Cardiac fibroblast (primary cell): ENCODE results near the gene SCAMP1.

Source experiments
- DNase-seq, 2 donors: peaks; one replicate each; pipeline versions ENCODE4 v3.0.0 to v3.0.0-alpha.2; 2010; ENCODE audit warnings: low read depth in 2 of 2
- H3K4me3 ChIP-seq, 2 donors: replicated peaks in 1 of 2; 1 replicate in 1 of 2; 2 replicates in 1 of 2; pipeline ENCODE4 v1.5.1; 2011; ENCODE audit warnings: low read depth in 2 of 2, low read length in 2 of 2, mild to moderate bottlenecking in 2 of 2, moderate library complexity in 1 of 2
- TF ChIP-seq, protein P1 (sequence below): IDR thresholded peaks from one replicate; pipeline ENCODE4 v1.5.1; 2011; ENCODE audit warnings: low read depth, mild to moderate bottlenecking, low read length, inconsistent platforms

Gene SCAMP1

DNA sequence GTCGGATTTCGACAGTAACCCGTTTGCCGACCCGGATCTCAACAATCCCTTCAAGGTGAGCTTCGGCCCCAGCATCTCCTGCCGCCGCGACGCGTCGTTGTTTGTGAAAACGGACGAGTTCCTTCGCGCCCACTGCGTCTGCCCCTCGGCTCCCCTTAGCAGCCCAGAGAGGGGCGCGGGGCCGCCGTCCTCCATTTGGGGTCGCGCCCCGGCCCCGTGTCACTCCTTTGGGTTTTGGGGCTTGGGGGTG is 182 bp downstream of the SCAMP1 start:
- TF ChIP-seq, protein P1, sequence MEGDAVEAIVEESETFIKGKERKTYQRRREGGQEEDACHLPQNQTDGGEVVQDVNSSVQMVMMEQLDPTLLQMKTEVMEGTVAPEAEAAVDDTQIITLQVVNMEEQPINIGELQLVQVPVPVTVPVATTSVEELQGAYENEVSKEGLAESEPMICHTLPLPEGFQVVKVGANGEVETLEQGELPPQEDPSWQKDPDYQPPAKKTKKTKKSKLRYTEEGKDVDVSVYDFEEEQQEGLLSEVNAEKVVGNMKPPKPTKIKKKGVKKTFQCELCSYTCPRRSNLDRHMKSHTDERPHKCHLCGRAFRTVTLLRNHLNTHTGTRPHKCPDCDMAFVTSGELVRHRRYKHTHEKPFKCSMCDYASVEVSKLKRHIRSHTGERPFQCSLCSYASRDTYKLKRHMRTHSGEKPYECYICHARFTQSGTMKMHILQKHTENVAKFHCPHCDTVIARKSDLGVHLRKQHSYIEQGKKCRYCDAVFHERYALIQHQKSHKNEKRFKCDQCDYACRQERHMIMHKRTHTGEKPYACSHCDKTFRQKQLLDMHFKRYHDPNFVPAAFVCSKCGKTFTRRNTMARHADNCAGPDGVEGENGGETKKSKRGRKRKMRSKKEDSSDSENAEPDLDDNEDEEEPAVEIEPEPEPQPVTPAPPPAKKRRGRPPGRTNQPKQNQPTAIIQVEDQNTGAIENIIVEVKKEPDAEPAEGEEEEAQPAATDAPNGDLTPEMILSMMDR = no peak
- no peak for DNase-seq
- peak overlapping the region; percentile 76 to 99 for H3K4me3 ChIP-seq

DNA sequence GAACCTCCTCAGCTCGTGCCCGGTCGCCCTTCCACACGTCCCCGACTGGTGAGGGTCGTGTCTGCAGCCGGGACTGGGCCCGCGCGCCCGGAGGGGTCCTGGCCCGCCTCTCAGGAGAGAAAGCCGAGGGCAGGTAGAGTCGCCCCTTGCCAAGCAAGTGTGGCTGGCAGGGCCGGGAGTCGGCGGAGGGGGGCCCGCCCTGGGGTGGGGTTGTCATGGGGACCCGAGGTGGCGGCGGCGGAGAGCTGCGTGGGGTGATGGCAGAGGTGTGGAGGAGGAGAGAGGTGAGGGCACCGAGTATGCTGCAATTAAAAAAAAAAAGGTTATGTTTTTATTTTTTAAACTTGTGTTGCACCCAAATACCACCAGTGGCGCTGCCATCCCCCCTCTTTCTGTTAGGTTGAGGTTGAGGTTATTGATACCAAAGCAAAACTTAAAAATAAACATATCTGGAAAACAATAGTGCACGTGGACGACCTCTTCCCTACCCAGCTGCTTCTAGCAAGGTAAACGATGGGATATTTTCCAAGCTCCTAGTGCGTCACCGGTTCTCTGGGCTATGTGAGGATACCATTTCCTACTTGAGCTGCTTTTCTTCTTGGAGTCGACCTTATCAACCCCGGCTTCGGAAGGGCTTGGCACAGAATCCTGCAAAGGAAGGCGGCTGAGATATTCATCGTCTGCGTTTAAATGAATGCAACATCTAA is 660 bp downstream of the SCAMP1 start:
- peak overlapping the region; percentile 76 to 99 for H3K4me3 ChIP-seq
- TF ChIP-seq, protein P1 = peak; percentile 17
- DNase-seq = peak; percentile 64 to 82

DNA sequence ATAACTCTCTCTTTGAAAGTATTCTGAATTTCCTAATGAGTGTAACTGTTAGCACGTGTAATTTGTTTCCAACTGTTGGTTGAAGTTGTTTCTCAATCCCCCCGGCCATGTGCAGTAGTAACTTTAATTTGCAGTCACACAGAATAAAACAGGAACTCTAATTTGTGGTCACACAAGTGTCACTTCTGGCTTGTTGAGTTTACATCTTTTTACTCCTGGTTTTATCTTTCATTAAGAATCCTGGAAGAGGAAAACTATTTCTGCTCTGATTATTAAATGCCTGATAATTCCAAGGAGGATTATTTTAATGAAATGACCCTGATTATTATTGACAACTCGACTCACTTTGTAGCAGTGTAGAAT is 1.2 kb downstream of the SCAMP1 start:
- no peak for DNase-seq
- TF ChIP-seq, protein P1 = no peak
- peak overlapping the region; percentile 76 to 99 for H3K4me3 ChIP-seq

DNA sequence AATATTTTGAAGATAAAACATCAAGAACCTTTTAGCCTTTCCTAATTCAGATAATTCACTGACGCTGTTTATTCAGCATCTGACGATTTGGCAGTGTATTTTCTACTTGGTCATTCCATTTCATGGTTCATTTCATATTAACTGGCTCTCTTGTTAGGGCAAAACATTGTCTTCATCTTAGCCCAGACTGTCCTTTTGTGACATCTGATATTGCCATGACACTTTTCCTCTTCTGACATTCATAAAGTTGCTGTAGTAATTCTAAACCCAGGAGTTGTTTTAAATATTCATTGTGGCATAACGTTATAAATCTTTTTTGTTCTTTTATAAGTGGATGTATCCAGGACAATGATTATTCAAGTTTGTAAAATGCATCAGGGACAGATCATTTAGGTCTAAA is 1.8 kb downstream of the SCAMP1 start:
- no peak for DNase-seq
- TF ChIP-seq, protein P1 = no peak
- H3K4me3 ChIP-seq = peak overlapping the region in 1 of 2 donors; percentile 76

DNA sequence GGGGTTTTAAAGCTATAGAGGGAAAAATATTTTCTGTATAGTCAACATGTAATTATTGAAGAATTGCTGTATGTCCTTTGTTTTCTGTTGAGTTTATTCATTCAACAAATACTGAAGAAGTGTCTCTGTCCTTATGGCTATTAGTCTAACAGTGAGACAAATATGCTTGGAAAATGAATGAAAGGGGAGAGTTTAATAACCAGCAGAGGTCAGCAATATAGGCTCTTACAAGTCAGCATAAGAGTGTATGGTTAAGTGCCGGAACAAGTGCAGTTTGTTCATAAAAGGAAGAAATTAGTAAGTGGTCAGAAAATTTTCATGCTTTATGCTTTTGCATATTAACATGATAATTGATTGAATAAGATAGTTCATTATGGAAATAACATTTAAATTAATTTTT is 3.6 kb downstream of the SCAMP1 start:
- DNase-seq = peak in 1 of 2 donors; percentile 14
- TF ChIP-seq, protein P1 = no peak
- H3K4me3 ChIP-seq = no peak overlapping the region

DNA sequence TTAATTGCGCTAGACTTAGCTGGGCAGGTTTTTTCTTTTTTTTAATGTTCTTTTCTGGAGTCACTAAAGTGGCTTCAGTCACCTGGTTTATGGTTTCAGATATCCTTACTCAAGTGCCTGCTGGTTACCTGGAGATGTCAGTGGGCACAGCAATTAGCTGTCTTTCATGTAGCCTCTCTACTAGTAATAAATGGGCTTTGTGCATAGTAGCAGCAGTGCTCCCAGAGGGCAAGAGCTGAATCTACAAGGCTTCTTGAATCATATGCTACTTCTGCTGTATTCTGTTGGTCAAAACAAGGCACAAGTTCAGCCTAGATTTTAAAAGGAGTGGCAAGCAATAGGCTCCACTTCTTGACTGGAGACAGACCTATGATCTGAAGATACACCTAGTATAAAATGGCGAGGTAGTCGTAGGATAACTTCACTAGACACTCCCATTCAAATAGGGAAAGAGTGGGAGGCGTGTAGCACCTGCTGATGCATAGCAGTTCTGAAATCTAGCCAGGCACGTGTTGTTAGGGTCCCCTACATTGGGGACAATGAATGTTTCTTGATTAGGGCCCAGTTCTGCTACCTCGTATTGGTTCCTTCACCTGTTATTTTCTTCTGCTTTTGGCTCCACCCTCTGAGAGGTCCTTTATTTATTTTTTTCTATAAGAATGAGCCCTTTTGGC is 7.0 kb downstream of the SCAMP1 start:
- H3K4me3 ChIP-seq = no peak overlapping the region
- no peak for DNase-seq
- TF ChIP-seq, protein P1 = no peak
